CD4-positive, alpha-beta T cell (primary cell): Measurements from ENCODE around the gene IFT81. TPM values are rescaled to one million over a fixed set of nuclear protein-coding genes. Genes with fewer than 3 reads are reported as not detected.

Source experiments
- ATAC-seq: fragments of 200-7000 bp; cut with Tn5 transposase; one replicate; pipeline ENCODE4 v1.10.0; 2022; ENCODE audit warnings: mild to moderate bottlenecking; ENCODE audit not compliant: poor library complexity
- CTCF ChIA-PET: fragments of 350-600 bp; sonication (Branson Sonifier 250); formaldehyde crosslinking; loops from one replicate; lab custom pipeline; 2021; ENCODE audit warnings: antibody characterized with exemption, inconsistent platforms; lab: Charles Lee
- POLR2A ChIA-PET: fragments of 350-600 bp; sonication (Branson Sonifier 250); formaldehyde crosslinking; loops from one replicate; lab custom pipeline; 2021; ENCODE audit warnings: antibody characterized with exemption, inconsistent platforms; lab: Charles Lee
- DNase-seq, 14 experiments: peaks; one replicate each; pipeline ENCODE4 v3.0.0-alpha.2; 2013 to 2020; ENCODE audit warnings: mixed read lengths in 2 of 14
- H3K27ac ChIP-seq, 2 donors: one replicate each; pipeline versions ENCODE4 v1.5.1 to v1.7.0; 2013; ENCODE audit warnings: low read length in 2 of 2, low read depth in 1 of 2, mild to moderate bottlenecking in 1 of 2
- H3K27me3 ChIP-seq, 2 experiments: 1 replicate in 1 of 2; 2 replicates in 1 of 2; pipeline versions ENCODE4 v1.6.1 to v1.7.0; 2013; ENCODE audit warnings: low read length in 2 of 2, control low read depth in 1 of 2, mild to moderate bottlenecking in 1 of 2, moderate library complexity in 1 of 2; ENCODE audit not compliant: insufficient read depth in 2 of 2, control insufficient read depth in 1 of 2
- H3K36me3 ChIP-seq: one replicate; pipeline ENCODE4 v1.6.1; 2013; ENCODE audit warnings: low read length, control low read depth; ENCODE audit not compliant: insufficient read depth
- H3K4me1 ChIP-seq: one replicate; pipeline ENCODE4 v1.6.1; 2013; ENCODE audit warnings: low read length, control low read depth; ENCODE audit not compliant: insufficient read depth
- H3K4me3 ChIP-seq: one replicate; pipeline ENCODE4 v1.5.1; 2013; ENCODE audit warnings: mild to moderate bottlenecking, low read length, moderate library complexity
- H3K9me3 ChIP-seq, 2 experiments: 1 replicate in 1 of 2; 2 replicates in 1 of 2; pipeline versions ENCODE4 v1.6.1 to v1.7.0; 2013; ENCODE audit warnings: low read length in 2 of 2, mild to moderate bottlenecking in 2 of 2, control low read depth in 1 of 2, moderate library complexity in 1 of 2; ENCODE audit not compliant: control insufficient read depth in 1 of 2, insufficient read depth in 1 of 2
- H3K27ac Mint-ChIP-seq: one replicate; pipeline ENCODE4 v1.8.0; 2020; ENCODE audit warnings: mixed read lengths
- H3K27me3 Mint-ChIP-seq: one replicate; pipeline ENCODE4 v1.8.0; 2021; ENCODE audit warnings: mixed read lengths
- H3K36me3 Mint-ChIP-seq: one replicate; pipeline ENCODE4 v1.8.0; 2021; ENCODE audit warnings: low read depth, mixed read lengths
- H3K4me1 Mint-ChIP-seq: one replicate; pipeline ENCODE4 v1.8.0; 2021; ENCODE audit warnings: low read depth, mixed read lengths
- H3K4me3 Mint-ChIP-seq: one replicate; pipeline ENCODE4 v1.8.0; 2020; ENCODE audit warnings: mild to moderate bottlenecking, mixed read lengths
- H3K9me3 Mint-ChIP-seq: one replicate; pipeline ENCODE4 v1.8.0; 2020; ENCODE audit warnings: mixed read lengths
- CTCF ChIP-seq: fragments of 200-600 bp; IDR thresholded peaks from one replicate; pipeline ENCODE4 v1.8.0; 2022; ENCODE audit warnings: antibody characterized with exemption, mild to moderate bottlenecking
- intact Hi-C, 2 experiments: fragments of 100-400 bp; cut with DNase I in 1 of 2; cut with micrococcal nuclease in 1 of 2; formaldehyde crosslinking; loops; one replicate each; pipeline versions ENCODE4 v1.15.1 to v1.9.0; 2023 to 2025; cut with DNase I, micrococcal nuclease
- total RNA-seq, 174 experiments: library from RNA in 2 of 174; stranded (reverse) in 2 of 174; gene quantifications; one replicate each; pipeline ENCODE4 v1.2.3 and lab custom pipeline; 2021 to 2026

IFT81 gene
- total RNA-seq, 2 experiments from 2014 or later, result 0.41 to 1.1 TPM

DNA sequence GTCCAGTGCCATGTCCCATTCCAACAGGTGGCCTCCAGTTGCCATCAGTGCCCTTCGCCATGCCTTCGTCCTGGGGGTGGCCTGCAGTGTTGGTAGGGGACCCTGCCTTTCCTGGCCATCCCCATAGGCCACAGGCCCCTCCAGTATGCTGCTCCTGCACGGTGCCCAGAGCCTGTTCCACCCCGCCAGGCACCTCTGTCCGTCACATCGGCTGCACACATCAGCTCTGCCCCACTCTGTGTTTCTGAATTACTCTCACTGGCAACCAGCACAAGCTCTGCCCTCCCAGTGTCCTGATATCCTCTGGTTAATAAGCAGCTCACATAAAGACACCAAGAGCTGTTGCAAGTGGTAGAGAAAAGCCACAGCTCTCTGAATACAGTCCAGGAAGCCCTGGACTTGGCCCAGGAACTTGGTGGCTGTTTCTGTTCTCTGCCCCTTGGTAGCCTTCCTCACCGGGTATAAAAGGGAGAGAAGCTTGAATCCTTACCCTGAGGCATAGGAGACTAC is 125.6 kb downstream of the IFT81 start:
- Histone ChIP-seq H3K36me3 (no peaks in the 10 kb centered on the region), H3K4me1 (no peaks in the 10 kb centered on the region), H3K27me3 (no peaks in the 10 kb centered on the region), H3K9me3 (no peaks in the 10 kb centered on the region), H3K27ac (no peak overlapping the region), H3K4me3 (no peak overlapping the region)
- ChIA-PET POLR2A (no interaction called here), CTCF (interaction anchor here (1.2 kb wide), 1 partner anchor 150 kb away, joined by 4 read pairs; no protein-coding TSS in a partner anchor)
- Mint-ChIP-seq H3K36me3 (no peaks in the 10 kb centered on the region), H3K4me3 (no peak overlapping the region), H3K9me3 (no peaks in the 10 kb centered on the region), H3K27ac (no peak overlapping the region), H3K27me3 (no peaks in the 10 kb centered on the region), H3K4me1 (no peaks in the 10 kb centered on the region)
- intact Hi-C loops, result no loop called here
- DNase-seq (no peak), ATAC-seq (no peak)
- no peak for TF ChIP-seq CTCF

- Histone ChIP-seq H3K27ac (no peak overlapping the region), H3K36me3 (no peaks in the 10 kb centered on the region), H3K4me1 (no peaks in the 10 kb centered on the region), H3K4me3 (no peak overlapping the region), H3K9me3 (no peaks in the 10 kb centered on the region), H3K27me3 (no peaks in the 10 kb centered on the region)
- no peaks in the 10 kb centered on the region for H3K4me1 Mint-ChIP-seq
- H3K27me3 Mint-ChIP-seq, result no peaks in the 10 kb centered on the region
- H3K36me3 Mint-ChIP-seq, result no peaks in the 10 kb centered on the region
- no peak for TF ChIP-seq CTCF
- H3K27ac Mint-ChIP-seq, result no peak overlapping the region
- intact Hi-C loops, result no loop called here
- DNase-seq, result no peak
- ATAC-seq, result no peak
- no peaks in the 10 kb centered on the region for H3K9me3 Mint-ChIP-seq
- ChIA-PET POLR2A (no interaction called here), CTCF (interaction anchor here (0.6 to 0.7 kb wide), 2 partner anchors 24 to 37 kb away, joined by 3 read pairs; no protein-coding TSS in a partner anchor)
- H3K4me3 Mint-ChIP-seq, result no peak overlapping the region
Measured at GRCh38 chr12:110251381-110251780, 127.2 kb downstream of the IFT81 start.

DNA sequence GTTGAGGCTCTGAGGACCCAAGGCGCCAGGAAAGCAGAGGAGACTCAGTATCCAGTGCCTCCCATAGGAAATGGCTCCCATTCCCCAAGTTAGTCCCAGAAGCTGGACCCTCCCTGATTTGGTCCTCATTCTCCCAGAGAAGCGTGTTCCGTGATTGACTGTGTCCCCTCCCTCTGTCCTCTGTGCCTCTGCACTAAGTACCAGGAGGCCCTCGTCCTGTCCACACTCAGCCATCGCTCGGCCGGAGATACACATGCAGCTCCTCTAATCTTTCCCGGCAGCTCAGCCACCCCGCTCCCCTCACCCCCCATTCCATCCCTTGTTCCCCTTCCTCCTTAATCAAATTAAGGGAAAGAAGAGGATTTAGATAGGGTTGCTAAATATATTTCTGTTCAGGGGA is 128.6 kb downstream of the IFT81 start:
- H3K4me1 ChIP-seq, result no peaks in the 10 kb centered on the region
- ATAC-seq (no peak), DNase-seq (no peak)
- H3K27ac ChIP-seq, result no peak overlapping the region
- no peaks in the 10 kb centered on the region for H3K9me3 Mint-ChIP-seq
- H3K4me3 Mint-ChIP-seq, result no peak overlapping the region
- ChIA-PET CTCF (no interaction called here), POLR2A (no interaction called here)
- no peaks in the 10 kb centered on the region for H3K9me3 ChIP-seq
- no peaks in the 10 kb centered on the region for H3K36me3 ChIP-seq
- H3K27ac Mint-ChIP-seq, result no peak overlapping the region
- TF ChIP-seq CTCF, result no peak
- H3K36me3 Mint-ChIP-seq, result no peaks in the 10 kb centered on the region
- H3K4me3 ChIP-seq, result no peak overlapping the region
- intact Hi-C loops, result no loop called here
- no peaks in the 10 kb centered on the region for H3K4me1 Mint-ChIP-seq
- H3K27me3 Mint-ChIP-seq, result no peaks in the 10 kb centered on the region
- no peaks in the 10 kb centered on the region for H3K27me3 ChIP-seq
